Activated T-helper 2 cell treated with anti-CD3 and anti-CD28 coated beads, Interferon-gamma antibody, Interleukin-2, Interleukin-4, amounts not matched to agents 10 μg/mL and 5 μg/mL and 100 μg/mL, durations not matched to agents 14 hours and 24 hours and 36 hours (primary cell): ENCODE data around the gene HOXB3. TPM values are rescaled to one million over a fixed set of nuclear protein-coding genes. Genes with fewer than 3 reads are reported as not detected.

Experiments
- DNase-seq: peaks from one replicate; pipeline ENCODE4 v3.0.0; 2021; ENCODE audit warnings: low spot score
- H3K27ac Mint-ChIP-seq: one replicate; pipeline ENCODE4 v1.8.0; 2021; ENCODE audit warnings: mixed read lengths
- H3K27me3 Mint-ChIP-seq: one replicate; pipeline ENCODE4 v1.8.0; 2021; ENCODE audit warnings: low read depth, mixed read lengths
- H3K36me3 Mint-ChIP-seq: one replicate; pipeline ENCODE4 v1.8.0; 2021; ENCODE audit warnings: low read depth, mixed read lengths
- H3K4me1 Mint-ChIP-seq: one replicate; pipeline ENCODE4 v1.8.0; 2021; ENCODE audit warnings: low read depth, mixed read lengths
- H3K4me3 Mint-ChIP-seq: one replicate; pipeline ENCODE4 v1.8.0; 2021; ENCODE audit warnings: low read depth, mild to moderate bottlenecking, moderate library complexity, mixed read lengths
- H3K9me3 Mint-ChIP-seq: one replicate; pipeline ENCODE4 v1.8.0; 2021; ENCODE audit warnings: mixed read lengths
- intact Hi-C: fragments of 100-400 bp; cut with micrococcal nuclease; formaldehyde crosslinking; loops from one replicate; pipeline ENCODE4 v1.15.1; 2023
- total RNA-seq: library from RNA; stranded (reverse); gene quantifications from 2 replicates; pipeline ENCODE4 v1.2.3, GENCODE V29; 2022

Gene HOXB3
- total RNA-seq, 1 donor from 2014 or later = 3.8 TPM

- Mint-ChIP-seq H3K9me3 (no peaks in the 10 kb centered on the region), H3K4me3 (no peak overlapping the region), H3K4me1 (peaks cover 15% of the 10 kb centered on the region), H3K27me3 (peaks cover 77% of the 10 kb centered on the region), H3K36me3 (no peaks in the 10 kb centered on the region), H3K27ac (no peak overlapping the region)
- DNase-seq = no peak
- intact Hi-C loops = loop anchor here (10.0 kb wide), 1 partner anchor 865 kb away; the partner anchor contains the start of gene NGFR
These were observed 39.3 kb upstream of the HOXB3 start for GRCh38 chr17:48629411-48629759.

DNA sequence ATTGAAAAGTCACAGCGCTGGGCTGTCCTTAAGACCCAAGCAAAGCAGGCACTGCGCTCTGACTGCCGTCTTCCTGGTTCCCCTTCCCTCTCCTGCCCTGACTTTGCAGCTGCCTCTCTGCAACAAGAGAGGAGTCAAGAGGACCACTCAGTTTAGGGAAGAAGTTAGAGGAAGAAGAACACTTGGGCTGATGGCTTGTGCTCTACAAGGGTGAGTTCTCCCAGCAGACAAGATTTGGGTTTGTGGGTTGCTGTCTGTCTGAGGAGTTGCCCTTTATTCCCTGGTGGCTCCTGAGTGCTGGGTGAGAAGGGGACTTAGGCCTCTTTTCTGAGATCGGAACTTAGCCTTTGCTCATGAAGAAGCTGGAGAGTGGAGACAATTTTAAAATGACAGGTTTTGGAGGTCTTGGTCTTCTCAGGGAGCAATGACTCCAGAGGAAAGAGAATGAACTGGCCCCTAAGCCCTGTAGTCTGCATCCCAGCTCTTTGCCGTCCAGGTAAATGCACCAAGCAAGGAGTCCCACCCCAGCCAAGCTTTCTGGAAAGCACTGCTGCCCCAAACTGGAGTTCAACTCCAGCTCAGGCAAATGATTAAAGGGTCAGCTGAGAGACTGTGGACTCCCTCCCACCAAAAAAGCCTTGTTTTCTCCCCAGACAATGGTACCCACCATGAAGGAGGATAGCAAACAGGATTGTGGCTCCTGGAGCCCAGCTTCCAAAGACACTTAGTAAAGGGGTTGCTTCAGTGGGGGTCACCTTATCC is 38.8 kb upstream of the HOXB3 start:
- Mint-ChIP-seq H3K4me3 (no peak overlapping the region), H3K4me1 (peaks cover 18% of the 10 kb centered on the region)

DNA sequence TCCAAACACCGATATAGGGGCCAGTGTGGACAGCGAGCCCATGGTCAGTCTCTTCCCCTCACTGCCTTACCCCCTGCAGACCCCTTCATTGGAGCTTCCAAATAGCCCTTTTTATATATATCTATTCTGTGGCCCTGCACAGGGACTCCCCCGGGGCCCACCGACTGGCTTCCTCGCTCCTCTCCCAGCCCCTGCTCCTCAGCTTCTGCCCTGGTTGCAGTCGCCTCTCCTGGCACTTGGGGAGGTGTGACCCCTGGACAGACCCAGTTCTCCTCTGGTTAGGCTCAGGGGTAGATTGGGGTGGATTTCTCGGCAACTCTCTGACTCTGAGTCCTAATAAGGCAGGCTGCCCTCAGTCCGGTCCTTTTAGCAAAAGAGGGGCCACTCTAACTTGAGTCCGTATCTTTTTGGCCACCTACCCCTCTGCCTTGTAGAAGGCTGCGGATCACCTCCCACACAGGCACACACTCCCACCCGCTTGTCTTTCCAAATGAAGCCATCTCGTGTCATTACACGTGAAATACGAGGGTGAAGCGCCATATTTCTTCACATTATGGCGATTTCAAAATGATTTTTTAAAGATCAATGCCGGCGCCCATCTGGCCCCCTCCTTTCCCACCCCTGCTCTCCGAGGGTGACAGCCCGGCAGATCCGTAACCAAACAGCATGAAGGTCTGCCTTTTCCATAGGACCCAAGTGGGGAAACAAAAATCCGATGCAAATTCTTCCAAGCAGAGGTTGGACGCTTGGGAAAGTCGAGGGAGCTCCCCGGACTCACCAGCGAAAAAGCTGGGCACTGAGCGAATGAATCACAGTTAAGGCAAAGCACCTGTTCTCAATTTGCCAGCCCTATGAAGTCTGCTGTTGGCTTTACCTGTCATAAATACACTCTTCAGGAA is 37.8 kb upstream of the HOXB3 start:
- Mint-ChIP-seq H3K27ac (no peak overlapping the region), H3K9me3 (no peaks in the 10 kb centered on the region), H3K36me3 (no peaks in the 10 kb centered on the region), H3K4me3 (no peak overlapping the region), H3K4me1 (peaks cover 18% of the 10 kb centered on the region), H3K27me3 (peaks cover 82% of the 10 kb centered on the region)
- intact Hi-C loops = loop anchor here (10.0 kb wide), 1 partner anchor 867 kb away; the partner anchor contains the start of gene NGFR
- no peak for DNase-seq

More for the DNA sequence above, 38.8 kb upstream of the HOXB3 start:
- intact Hi-C loops = loop anchor here (10.0 kb wide), 1 partner anchor 866 kb away; the partner anchor contains the start of gene NGFR
- Mint-ChIP-seq H3K9me3 (no peaks in the 10 kb centered on the region), H3K27ac (no peak overlapping the region), H3K27me3 (peaks cover 81% of the 10 kb centered on the region), H3K36me3 (no peaks in the 10 kb centered on the region)
- DNase-seq = no peak

DNA sequence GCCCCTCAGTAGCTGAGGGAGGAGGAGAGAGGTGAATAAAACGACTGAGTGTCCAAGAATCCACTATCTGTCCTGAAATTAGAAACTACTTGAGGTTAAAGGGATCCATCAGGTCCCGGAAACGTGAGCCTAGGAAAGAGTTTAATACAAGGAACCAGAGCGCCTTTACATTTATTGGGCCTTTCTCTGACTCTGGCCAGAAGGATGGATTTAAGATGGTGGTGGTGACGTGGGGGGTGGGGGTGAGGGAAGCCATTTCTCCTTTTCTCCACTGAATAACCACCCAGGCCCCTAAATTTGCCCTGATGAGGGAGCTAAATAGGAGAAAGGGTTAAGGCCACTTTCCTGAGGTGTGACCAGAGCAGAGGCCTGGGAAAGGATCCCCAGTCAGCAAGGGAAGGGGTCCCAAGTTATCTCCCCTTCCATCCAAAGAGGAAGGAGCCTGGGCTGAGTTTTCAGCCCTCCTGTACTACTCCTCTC is 37.1 kb upstream of the HOXB3 start:
- Mint-ChIP-seq H3K27me3 (peaks cover 82% of the 10 kb centered on the region), H3K9me3 (no peaks in the 10 kb centered on the region), H3K4me3 (no peak overlapping the region), H3K27ac (no peak overlapping the region), H3K36me3 (no peaks in the 10 kb centered on the region), H3K4me1 (peaks cover 12% of the 10 kb centered on the region)
- intact Hi-C loops = loop anchor here (10.0 kb wide), 1 partner anchor 868 kb away; the partner anchor contains the start of gene NGFR
- no peak for DNase-seq

DNA sequence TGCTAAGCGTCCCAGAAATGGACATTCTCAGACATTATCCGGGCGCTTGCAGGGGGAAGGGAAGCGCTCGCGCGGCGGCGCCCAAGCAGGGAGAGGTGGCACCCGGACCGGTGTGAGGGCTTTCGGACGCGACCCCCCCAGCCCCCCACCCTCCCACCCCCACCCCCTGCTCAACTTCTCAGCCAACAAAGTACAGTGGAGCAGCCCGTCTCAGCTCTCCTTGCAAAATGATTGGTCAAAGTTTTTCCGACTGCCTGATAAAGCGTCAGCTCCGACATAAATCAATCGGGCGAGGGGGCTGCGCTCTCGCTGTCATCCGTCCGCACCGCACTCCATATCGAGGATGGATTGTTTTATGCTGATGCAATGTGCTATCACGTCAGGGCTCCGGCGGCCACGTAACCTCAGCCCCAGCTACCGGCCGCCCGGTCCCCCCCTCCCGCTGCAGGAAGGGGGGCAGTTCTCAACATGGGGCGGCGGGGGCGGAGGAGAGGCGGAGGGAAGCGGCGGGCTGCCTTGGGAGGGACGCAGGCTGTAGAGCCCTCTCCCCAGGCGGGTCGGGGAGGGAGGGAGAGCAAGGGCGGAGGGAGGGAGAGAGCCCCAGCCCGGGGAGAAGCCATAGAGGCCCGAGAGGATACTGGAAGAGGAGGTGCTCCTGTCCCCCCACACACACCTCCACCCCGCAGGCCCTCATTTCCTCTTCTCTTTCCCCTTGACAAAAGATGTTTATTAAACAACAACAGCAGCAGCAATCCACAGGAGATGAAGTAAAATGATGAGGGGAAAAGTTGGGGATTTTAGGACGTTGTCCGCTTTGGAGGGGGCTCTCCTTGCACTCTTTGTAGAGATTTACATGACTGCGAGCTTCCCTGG is 36.4 kb upstream of the HOXB3 start, which contains the start of gene HOXB9:
Gene HOXB9, minus strand, starts transcription at position 114 of the 873 bp plus-strand sequence. Its CDS starts 89 bp downstream, at position 25.
- H3K4me1 Mint-ChIP-seq = peaks cover 12% of the 10 kb centered on the region

DNA sequence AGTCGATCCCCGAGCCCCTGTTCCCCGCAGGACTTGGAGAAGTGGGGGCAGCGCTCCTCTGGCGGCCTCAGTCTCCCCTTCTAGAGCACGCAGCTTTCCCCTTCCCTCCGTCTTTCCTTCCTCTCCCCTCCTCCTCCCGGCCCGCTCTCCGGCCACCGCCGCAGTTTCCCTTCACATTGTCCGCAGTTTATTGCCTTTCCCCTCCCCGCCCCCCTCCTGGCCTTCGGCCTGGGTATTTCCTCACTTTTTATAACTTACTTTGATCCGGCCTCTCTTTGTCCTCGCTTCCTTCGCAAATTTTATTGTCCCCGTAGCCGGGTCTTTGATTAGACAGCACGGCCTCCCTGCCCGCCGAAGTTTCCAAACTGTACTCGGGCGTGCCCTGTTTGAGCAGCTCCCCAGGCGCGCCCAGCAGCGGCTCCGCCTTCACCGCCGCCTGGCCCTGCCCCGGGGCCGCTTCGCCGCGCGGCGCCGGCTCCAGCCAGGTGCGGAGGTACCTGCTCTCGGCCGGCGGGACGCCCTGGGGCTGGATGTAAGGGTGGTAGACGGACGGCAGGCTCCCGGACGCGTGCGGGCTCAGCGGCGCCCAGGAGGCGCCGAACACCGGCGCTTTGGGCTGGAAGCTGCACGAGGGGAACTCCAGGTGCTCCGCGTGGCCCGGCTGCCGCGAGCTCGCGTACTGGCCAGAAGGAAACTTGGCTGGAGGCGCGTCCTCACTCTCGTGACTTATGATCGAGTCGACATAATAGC is 35.6 kb upstream of the HOXB3 start:
- DNase-seq = no peak
- H3K27me3 Mint-ChIP-seq = peaks cover 81% of the 10 kb centered on the region
- peak overlapping the region; percentile 82 for H3K4me3 Mint-ChIP-seq
- H3K27ac Mint-ChIP-seq = no peak overlapping the region
- H3K4me1 Mint-ChIP-seq = peaks cover 12% of the 10 kb centered on the region
- intact Hi-C loops = loop anchor here (10.0 kb wide), 1 partner anchor 869 kb away; the partner anchor contains the start of gene NGFR
- no peaks in the 10 kb centered on the region for H3K36me3 Mint-ChIP-seq
- no peaks in the 10 kb centered on the region for H3K9me3 Mint-ChIP-seq

More for the DNA sequence above, 36.4 kb upstream of the HOXB3 start, which contains the start of gene HOXB9:
- Mint-ChIP-seq H3K9me3 (no peaks in the 10 kb centered on the region), H3K27me3 (peaks cover 80% of the 10 kb centered on the region), H3K36me3 (no peaks in the 10 kb centered on the region), H3K27ac (peak within 1 kb of the TSS; percentile 79), H3K4me3 (peak within 1 kb of the TSS; percentile 82)
- no peak for DNase-seq
- intact Hi-C loops = loop anchor here (10.0 kb wide), 1 partner anchor 868 kb away; the partner anchor contains the start of gene NGFR

- Mint-ChIP-seq H3K4me1 (peaks cover 12% of the 10 kb centered on the region), H3K36me3 (no peaks in the 10 kb centered on the region), H3K27me3 (peaks cover 80% of the 10 kb centered on the region), H3K9me3 (no peaks in the 10 kb centered on the region), H3K4me3 (peak overlapping the region; percentile 3), H3K27ac (no peak overlapping the region)
- DNase-seq = no peak
- intact Hi-C loops = loop anchor here (10.0 kb wide), 1 partner anchor 870 kb away; the partner anchor contains the start of gene NGFR
These were observed 34.8 kb upstream of the HOXB3 start for GRCh38 chr17:48624544-48625494.

- no peak overlapping the region for H3K27ac Mint-ChIP-seq
- peaks cover 79% of the 10 kb centered on the region for H3K27me3 Mint-ChIP-seq
- no peak overlapping the region for H3K4me3 Mint-ChIP-seq
- intact Hi-C loops = loop anchor here (10.0 kb wide), 1 partner anchor 871 kb away; the partner anchor contains the start of gene NGFR
- H3K9me3 Mint-ChIP-seq = no peaks in the 10 kb centered on the region
- no peaks in the 10 kb centered on the region for H3K36me3 Mint-ChIP-seq
- H3K4me1 Mint-ChIP-seq = peaks cover 14% of the 10 kb centered on the region
- no peak for DNase-seq
These were observed 34.1 kb upstream of the HOXB3 start for GRCh38 chr17:48624118-48624517.

DNA sequence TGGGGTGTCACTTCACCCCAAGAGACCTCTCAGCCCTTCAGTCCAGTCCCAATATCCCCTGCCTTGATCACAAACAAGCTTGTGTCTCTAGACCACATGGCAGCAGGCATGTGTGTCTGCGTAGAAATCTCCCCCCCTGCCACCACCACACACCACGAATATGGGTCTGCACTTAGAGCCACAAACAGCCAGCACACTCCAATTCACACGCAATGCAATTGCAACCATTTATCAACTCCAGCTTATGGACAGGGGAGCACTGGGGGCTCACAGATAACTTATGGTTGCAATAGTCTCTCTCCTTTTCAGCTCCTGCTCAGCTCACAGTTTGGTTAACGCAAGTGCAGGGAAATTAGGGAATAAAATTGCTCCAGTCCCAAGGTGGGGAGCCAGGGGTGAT is 33.5 kb upstream of the HOXB3 start:
- H3K27me3 Mint-ChIP-seq = peaks cover 79% of the 10 kb centered on the region
- no peak for DNase-seq
- intact Hi-C loops = loop anchor here (10.0 kb wide), 1 partner anchor 871 kb away; the partner anchor contains the start of gene NGFR
- no peak overlapping the region for H3K4me3 Mint-ChIP-seq
- no peaks in the 10 kb centered on the region for H3K36me3 Mint-ChIP-seq
- no peaks in the 10 kb centered on the region for H3K9me3 Mint-ChIP-seq
- peaks cover 16% of the 10 kb centered on the region for H3K4me1 Mint-ChIP-seq
- no peak overlapping the region for H3K27ac Mint-ChIP-seq

DNA sequence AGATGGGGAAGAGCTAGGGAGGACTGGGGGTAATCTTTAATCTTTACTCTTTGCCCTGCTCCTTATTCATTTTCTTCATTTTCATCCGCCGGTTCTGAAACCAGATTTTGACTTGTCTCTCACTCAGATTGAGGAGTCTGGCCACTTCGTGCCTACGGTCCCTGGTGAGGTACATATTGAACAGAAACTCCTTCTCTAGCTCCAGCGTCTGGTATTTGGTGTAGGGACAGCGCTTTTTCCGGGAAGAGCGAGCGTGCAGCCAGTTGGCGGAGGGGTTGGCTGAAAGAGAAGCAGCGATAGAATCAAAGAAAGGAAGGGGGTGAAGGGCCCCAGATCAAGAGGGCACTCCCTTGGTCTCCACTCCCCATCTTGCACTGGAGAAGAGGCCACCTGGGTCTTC is 32.8 kb upstream of the HOXB3 start:
- peaks cover 77% of the 10 kb centered on the region for H3K27me3 Mint-ChIP-seq
- H3K27ac Mint-ChIP-seq = no peak overlapping the region
- intact Hi-C loops = loop anchor here (10.0 kb wide), 1 partner anchor 872 kb away; the partner anchor contains the start of gene NGFR
- H3K4me1 Mint-ChIP-seq = peaks cover 20% of the 10 kb centered on the region
- no peaks in the 10 kb centered on the region for H3K9me3 Mint-ChIP-seq
- no peak overlapping the region for H3K4me3 Mint-ChIP-seq
- no peaks in the 10 kb centered on the region for H3K36me3 Mint-ChIP-seq
- DNase-seq = no peak
